Muscle of arm (tissue), 14 donors: ENCODE measurements around the gene PAPPA. TPM values are rescaled to one million over a fixed set of nuclear protein-coding genes. Genes with fewer than 3 reads are reported as not detected.

Experiments used
- DNase-seq: peaks from one replicate; pipeline ENCODE4 v3.0.0-alpha.2; 2013
- long read RNA-seq, 11 donors: transcript quantifications; one replicate each; lab custom pipeline, GENCODE V29; 2026
- polyA plus RNA-seq, 12 donors: library from polyadenylated mRNA; unstranded; fragments of 120-200 nt; gene quantifications; one replicate each; pipeline ENCODE4 v1.2.1, GENCODE V29; 2013; ENCODE audit not compliant: insufficient read length in 12 of 12

The PAPPA gene, protein sequence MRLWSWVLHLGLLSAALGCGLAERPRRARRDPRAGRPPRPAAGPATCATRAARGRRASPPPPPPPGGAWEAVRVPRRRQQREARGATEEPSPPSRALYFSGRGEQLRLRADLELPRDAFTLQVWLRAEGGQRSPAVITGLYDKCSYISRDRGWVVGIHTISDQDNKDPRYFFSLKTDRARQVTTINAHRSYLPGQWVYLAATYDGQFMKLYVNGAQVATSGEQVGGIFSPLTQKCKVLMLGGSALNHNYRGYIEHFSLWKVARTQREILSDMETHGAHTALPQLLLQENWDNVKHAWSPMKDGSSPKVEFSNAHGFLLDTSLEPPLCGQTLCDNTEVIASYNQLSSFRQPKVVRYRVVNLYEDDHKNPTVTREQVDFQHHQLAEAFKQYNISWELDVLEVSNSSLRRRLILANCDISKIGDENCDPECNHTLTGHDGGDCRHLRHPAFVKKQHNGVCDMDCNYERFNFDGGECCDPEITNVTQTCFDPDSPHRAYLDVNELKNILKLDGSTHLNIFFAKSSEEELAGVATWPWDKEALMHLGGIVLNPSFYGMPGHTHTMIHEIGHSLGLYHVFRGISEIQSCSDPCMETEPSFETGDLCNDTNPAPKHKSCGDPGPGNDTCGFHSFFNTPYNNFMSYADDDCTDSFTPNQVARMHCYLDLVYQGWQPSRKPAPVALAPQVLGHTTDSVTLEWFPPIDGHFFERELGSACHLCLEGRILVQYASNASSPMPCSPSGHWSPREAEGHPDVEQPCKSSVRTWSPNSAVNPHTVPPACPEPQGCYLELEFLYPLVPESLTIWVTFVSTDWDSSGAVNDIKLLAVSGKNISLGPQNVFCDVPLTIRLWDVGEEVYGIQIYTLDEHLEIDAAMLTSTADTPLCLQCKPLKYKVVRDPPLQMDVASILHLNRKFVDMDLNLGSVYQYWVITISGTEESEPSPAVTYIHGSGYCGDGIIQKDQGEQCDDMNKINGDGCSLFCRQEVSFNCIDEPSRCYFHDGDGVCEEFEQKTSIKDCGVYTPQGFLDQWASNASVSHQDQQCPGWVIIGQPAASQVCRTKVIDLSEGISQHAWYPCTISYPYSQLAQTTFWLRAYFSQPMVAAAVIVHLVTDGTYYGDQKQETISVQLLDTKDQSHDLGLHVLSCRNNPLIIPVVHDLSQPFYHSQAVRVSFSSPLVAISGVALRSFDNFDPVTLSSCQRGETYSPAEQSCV (N-terminal part only)
- 1 to 10 TPM in 2 of 12 donors, under 1 TPM in 8, not detected in 2; 0.37 to 2.4 (median 0.83) TPM for polyA plus RNA-seq
- long read RNA-seq, donor 1 = 0 reads
- long read RNA-seq, donor 2, full-length matches to known transcripts = 1 of 1 reads
- long read RNA-seq, donor 2, partial matches to known transcripts = 0 of 1 reads
- long read RNA-seq, donor 2, other reads (novel, unspliced or antisense) = 0 of 1 reads
- long read RNA-seq, donor 3 = 0 reads
- long read RNA-seq, donor 4 = 0 reads
- long read RNA-seq, donor 5 = 0 reads
- long read RNA-seq, donor 6 = 0 reads
- long read RNA-seq, donor 7 = 0 reads
- long read RNA-seq, donor 8 = 0 reads
- long read RNA-seq, donor 9 = 0 reads
- long read RNA-seq, donor 10 = 0 reads
- long read RNA-seq, donor 11 = 0 reads

DNA sequence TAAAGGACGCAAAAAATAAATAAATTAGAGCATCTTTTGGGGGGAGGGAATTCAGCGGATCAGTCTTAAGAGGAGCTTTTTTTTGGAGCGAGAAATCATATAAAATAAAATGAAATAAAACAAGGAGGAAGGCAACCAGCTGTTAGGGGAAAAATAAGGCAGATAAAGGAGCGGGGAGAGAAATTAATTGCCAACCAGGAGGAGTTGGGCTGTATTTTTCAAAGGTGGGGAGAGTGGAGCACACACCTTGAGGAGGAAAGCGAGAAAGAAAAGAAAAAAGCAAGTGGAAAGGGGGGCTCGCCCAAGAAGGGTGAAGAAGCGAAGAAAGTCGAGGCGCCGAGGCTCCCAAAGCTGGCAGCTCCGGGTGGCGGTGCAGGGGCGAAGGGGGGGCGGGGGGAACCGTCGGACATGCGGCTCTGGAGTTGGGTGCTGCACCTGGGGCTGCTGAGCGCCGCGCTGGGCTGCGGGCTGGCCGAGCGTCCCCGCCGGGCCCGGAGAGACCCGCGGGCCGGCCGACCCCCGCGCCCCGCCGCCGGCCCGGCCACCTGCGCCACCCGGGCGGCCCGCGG lies at the start of gene PAPPA:
PAPPA (plus strand) TSS at position 27 of the 569 bp plus-strand sequence; CDS start at position 409, 382 bp downstream.
- no peak for DNase-seq

DNA sequence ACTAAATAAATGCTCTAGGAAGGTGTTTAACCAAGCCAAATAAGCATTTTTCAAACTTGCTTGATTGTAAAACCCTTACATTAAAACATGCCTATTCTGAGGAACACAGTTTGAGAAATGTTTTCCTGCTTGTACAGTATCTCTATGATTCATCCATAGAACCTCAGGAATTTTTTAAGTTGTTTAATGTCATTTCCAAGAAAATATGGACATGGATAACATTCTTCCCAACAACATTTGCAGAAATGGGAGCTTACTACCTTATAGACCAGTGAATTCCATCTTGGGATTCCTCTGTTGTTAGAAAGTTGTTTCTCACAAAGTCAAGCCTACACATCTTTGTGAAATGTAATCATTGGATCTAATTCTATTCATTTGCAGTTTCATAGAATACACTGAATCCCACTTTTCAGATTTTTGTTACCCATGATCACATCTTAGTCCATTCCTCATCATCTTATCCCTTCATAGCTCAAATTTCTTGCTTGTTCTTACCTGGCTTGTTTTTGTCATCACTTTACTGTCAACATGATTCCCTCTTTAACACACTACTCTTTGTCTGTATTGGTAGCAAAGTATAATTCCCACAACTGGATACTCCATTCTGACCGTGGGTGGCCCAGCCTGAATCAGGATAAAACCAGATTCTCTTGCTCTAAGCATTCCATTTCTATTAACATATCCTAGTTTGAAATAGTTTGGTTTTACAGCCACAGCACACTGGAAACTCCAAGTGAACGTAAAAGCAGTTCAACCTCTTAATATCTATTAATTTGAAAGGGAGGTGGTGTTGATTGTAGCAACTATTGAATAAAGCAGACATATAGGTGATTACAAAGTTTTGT lies 49.4 kb upstream of the PAPPA start:
- no peak for DNase-seq

DNA sequence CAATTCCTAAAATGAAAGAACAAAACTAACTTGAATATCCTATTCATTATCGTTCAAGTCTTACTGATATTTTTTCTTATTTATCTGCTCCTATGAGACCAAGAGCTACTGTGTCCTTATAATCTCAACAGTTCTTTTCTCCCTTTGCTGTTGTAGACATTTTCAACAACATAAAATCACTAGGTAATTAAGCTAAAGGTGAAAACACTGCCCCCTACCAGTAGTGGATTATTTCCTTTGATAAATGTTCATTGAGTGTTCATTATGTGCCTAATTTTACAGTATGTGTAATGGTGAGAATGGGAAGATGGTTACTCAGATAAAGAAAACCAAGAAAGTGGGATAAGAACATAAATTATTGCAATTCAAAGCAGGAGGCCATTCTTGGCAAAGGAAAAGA lies 41.4 kb upstream of the PAPPA start:
- DNase-seq = no peak

DNA sequence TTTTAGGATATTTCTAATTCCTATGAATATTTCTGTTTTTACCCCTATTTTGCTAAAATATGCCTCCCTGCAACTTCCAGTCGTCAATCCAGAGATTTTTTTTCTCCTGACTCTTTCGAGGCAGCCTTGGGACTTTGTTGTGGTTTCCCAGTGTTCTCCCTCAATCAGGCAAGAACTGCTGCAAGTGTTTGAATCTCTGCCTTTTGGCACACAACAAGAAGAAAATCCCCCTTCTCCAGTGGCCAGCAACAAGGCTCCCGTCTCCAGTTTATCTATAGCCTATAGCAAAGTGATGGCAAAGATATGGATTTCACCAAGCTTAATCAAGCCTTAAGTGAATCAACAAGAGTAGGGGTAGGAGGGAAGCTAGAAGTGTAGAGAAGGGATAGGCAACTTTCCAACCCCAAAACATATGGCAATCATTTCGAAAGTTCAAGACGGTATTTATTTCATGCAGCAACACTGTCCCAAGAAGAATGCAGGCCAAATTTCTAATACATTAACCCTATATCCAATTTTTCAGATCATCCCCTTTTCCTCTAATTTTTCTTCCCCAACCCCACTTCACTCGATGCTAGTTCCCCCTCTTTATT lies 37.7 kb upstream of the PAPPA start:
- peak; percentile 57 for DNase-seq

DNA sequence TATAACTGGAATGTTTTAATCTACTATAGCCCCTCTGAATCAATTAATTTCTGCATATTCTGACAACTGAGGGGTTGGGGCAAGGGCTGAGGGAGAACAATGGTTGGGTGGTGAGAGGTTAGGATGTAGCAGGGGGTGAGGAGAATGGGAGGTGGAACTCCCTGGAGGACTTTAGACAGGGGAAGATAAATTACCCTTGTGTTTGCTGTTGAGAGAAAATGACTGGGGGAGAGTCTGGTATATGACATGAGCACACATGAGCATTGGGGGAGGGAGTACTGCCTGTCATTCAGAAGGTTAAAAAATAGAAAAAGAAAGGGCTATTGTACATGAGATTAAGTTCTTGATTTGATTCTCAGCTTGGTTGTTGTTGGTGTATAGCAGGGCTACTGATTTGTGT lies 37.2 kb upstream of the PAPPA start:
- no peak for DNase-seq

DNA sequence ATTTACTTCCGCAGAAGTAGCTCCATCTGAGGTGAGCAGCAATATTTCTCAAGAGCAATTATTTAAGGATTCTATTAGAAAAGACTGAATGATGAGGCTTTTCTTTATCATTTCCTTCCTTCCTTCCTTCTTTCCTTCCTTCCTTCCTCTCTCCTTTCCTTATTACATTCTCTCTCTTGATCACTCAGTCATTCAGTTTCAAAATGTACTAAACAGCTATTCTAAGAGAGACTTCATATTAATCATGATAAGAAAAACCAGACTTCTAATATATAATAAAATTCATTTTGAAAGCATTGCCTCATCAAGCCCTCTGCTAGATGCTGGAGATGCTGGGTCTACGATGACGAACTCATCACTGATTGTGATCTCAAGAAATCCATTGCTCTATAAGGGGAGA lies 30.4 kb upstream of the PAPPA start:
- DNase-seq = no peak

DNA sequence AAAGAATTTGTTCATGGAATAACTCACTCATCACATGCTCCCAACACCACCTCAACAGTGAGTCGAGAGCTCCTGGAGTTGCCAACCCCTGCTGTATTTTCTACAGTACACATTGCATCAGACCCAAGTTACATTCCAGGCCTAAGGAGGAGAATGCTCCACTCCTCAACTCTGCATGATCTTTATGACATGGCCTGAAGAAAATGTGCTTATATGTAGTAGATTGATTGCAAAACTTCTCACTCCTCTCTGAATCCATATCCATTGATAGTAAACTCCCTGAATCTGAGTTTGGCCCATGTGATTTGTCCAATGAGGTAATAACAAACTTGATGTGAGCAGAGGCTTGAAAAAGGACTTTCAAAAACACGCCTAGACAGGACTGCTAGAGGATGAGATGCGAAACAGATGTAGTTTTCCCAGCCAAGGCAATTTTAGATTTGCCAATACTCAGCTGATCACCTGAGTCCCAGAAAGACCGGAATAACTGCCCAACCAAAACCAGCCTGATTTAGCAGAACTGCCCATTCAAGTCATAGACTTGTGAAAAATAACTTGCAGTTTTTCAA lies 29.0 kb upstream of the PAPPA start:
- peak; percentile 6 for DNase-seq

DNA sequence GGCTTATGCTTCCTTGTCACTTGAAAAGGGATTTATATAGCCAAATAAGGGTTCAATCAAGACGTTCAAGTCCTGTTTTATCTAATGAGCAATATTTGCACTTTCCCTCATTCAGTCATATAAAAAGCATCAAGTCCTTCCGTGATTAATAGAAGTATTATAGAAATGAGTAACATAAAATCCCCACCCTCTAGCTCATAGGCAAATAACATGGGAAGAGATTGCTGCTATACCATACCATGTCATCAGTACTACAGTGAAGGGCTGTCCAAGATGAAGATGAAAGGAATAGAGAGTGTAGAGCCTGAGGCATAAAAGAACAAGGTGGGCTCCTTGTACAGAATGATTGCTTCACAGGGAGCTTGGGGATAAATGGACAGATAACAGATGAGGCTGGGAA lies 20.4 kb upstream of the PAPPA start:
- no peak for DNase-seq

DNA sequence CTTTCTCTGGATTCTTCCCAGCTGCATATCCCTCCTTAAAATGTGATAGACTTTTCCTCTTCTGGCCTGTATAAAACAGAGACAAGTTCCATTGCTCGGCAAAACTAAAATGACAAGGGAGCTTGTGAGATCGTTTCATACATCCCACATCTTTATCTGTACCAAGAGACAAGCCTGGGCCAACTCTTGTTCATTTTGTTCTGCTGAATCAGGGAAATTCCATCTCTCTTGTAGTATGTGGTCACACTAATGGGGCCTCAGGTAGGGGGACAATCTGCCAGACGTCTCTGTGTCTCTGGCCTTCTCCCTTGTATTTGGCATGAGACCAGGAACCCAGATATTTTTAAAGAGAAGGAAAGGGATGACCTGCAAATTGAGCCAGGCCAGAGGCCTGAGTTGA lies 18.6 kb upstream of the PAPPA start:
- DNase-seq = no peak

DNA sequence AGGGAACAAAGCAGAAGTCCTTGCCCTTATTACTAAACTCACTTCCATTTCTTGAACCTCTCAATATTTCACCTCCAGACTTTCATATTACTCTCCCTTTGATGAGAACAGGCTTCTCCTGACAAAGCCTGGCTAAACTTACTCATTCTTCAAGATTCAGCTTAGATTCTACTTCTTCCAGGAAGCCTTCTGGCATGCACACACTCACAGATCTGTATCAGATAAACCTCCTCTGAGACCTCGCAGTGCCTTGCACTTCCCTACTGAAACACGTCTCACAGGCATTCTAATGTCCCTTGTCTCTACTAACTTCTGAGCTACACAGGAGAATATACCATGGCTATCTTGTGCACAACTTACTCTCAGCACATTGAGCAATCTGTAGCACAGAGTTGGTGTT lies 16.6 kb upstream of the PAPPA start:
- no peak for DNase-seq

DNA sequence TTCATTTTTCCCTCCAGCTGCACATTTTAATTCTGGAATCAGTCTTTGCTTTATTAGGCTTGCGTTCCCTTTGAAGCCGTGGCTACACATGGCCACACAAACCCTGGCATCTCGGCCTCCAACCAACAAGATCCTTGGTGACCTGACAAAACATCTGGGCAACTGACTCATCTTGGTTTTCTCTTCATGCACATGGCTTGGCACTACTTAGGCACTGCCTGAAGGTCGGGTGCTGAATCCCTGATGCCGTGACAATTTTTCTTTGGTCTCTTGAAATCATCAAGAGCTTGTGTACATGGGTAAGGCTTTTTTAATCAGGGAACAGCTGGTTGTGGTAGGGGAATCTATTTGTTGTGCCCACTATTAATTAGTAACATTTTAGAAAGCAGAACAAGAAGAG lies 16.0 kb upstream of the PAPPA start:
- DNase-seq = no peak

DNA sequence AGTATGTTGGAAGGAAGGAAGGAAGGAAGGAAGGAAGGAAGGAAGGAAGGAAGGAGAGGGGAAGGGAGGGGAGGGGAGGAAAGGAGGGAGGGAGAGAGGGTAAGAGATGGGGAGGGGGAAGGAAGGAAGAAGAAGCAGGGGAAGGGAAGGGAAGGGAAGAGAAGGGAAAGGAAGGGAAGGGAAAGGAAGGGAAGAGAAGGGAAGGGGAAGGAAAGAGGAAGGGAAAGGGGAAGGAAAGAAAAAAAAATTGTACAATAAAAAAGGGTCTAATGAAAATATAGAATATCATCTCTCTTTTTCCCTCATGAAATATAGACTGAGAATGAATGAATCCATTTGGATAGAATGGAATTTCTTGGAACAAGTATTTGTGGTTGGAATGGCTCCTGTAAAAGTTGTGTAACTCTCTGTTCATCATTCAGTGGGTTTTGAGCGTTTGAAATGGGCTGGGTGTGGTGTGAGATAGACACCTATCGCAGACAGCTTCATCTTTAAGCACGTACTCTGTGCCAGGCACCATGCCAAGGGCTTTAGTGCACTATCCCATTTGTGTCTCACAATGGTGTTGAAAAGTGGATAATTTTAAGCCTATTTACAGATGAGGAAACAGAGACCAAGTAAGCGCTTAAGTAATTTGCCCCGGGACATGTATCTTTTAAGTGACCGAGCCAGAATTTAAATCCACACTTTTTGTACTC lies 11.6 kb upstream of the PAPPA start:
- no peak for DNase-seq

DNA sequence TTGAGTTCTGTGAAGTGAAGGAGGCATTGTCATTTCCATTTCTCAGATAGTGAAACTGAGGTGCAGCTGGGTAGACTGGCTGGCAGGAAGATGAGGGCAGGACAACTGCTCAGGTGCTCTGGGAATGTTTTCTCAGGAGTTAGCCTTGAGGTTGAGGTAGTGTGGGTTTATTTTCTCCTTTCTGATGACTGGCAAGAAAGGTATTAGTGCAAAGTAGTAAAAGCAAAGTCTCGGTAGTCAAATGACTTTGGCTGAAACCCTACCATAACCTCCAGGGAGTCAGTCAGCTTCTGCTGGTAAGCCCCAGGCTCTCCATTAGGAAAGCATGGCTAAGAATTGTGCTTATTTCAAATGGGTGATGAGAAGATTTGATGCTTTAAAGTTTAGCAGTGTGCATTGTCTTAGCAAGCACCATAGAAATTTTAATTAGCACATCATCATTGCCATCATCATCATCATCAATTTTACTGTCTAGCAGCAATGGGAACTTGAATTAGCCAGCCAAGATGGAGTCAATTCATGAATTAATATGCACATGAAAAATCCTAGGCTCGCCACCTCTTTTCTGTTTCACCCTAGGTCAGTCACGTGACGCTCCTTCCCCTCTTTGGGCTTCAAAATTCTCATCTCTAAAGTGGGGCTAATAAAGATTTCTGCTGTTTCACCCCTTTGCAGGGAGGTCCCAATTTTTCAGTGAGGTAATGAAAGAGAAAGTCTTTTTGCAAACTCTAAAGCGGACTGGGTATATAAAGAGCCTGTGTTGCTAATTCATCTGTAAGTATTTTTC lies 10.7 kb upstream of the PAPPA start:
- no peak for DNase-seq

DNA sequence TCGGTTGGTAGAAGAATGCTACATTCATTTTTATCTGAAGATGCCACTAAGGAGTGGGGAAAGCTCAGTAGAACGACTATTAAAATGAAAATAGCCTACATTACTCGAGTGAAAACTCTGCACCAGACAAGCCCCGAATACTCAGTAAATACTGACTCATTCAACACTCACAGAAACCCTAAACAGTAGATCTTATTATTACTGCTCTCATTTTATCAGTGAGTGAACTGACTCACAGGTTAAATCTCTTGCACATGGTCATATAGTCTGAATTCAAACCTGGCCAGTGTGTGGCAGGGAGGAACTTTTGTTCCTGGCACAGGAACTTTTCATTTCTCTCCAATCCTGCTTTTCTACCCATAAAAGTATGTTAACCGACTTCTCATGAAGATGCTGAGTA lies 9.6 kb upstream of the PAPPA start:
- DNase-seq = no peak

DNA sequence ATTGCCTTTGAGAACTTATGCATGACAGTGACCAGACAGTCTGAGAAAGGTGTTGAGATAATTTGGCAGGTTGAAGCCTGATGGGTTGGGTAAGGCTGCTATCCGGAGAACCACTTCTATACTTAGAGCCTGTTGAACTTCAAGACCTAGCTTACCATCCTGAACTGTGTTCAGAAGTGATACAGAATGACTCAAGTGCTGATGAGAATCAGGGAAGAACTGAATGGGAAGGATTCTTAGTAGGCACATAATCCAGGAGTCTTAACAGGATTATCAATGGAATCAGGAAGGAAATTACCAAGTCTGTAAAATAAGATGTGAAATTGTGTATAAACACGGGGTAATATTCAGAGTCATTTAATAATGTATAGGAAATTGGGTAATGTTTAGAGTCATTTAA lies 9.0 kb upstream of the PAPPA start:
- no peak for DNase-seq

DNA sequence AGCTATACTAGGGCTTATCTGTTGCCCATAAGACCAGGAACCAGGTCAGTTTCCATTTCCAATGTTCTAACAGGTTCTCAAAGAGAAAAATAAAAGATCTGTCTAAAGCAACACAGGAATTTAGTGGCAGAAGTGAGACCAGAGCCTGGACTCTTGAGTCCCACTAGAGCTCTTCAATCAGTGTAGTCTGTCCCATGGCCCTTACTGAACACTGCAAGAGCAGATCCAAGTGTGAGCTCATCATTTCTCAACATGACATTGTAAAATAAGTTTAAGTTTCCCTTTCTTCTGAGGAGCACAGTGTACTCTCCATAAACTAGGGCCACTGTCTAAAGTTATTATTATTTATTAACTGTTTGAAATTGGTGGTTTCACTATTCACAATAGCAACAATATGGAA lies 8.6 kb upstream of the PAPPA start:
- no peak for DNase-seq

DNA sequence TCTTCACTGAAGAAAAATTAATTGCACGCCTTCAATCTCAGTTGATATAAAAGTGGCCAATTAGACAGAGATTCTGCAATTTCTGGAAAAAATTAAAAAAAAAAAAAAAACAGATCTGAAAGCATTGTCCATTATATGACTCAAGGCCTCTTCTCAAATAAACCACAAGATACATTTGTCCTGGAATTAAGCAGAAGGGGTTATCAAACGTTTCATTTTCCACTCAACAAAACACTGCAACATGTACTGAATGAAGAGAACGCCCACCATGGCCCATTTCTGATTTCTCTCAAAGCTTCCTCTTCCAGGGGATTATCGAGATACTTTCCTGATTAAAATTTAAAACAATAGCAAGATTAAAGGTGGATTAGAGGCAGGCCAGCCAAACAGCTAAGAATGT lies 5.8 kb upstream of the PAPPA start:
- no peak for DNase-seq

DNA sequence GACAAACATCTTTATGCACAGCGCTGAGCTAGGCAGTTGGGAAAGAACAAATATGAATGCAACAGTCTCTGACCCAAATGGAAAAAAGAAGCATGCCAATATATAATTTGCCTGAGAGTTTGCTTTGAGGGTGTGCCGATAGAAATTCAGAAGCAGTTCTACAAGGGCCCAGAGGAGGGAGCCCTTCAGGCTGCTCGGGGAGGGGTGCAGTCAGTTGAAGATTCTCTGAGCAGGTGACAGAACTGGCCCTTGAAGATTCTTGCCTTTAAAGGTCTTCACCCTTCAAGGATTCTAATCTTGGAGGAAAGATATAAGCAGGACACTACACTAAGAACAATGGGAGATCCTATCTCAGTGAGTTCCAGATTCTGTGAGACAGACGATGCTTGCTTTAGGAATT lies 3.7 kb upstream of the PAPPA start:
- DNase-seq = no peak
